ENCODE results near the gene NME9.

The NME9 gene

GRCh38 chr3:138363322-138363721 lies 33.7 kb upstream of the NME9 start:
- ChIA-PET CTCF (interaction anchor here (1.4 kb wide), 1 partner anchor 11 kb away, joined by 6 read pairs; no protein-coding TSS in a partner anchor), POLR2A (no interaction called here)
- Histone ChIP-seq H3K4me1 (ENCODE audit: control insufficient read depth, insufficient read depth, low read length) (no peaks in the 10 kb centered on the region), H3K4me3 (ENCODE audit: low read depth, low read length) (no peak overlapping the region), H3K27ac (ENCODE audit: extremely low read depth, low read depth, low read length) (no peak overlapping the region), H3K9me3 (ENCODE audit: control insufficient read depth, insufficient read depth, low read depth, low read length) (no peaks in the 10 kb centered on the region), H3K36me3 (ENCODE audit: control insufficient read depth in 2 of 2, insufficient read depth in 1 of 2, low read length in 2 of 2) (no peaks in the 10 kb centered on the region)
- TF ChIP-seq KLF16 (tag by site-specific recombination; IDR thresholded peaks at IDR 0.05), result no peak
- no peak for TF ChIP-seq RBAK (tag by site-specific recombination; IDR thresholded peaks at IDR 0.05)
- TF ChIP-seq, protein P1, sequence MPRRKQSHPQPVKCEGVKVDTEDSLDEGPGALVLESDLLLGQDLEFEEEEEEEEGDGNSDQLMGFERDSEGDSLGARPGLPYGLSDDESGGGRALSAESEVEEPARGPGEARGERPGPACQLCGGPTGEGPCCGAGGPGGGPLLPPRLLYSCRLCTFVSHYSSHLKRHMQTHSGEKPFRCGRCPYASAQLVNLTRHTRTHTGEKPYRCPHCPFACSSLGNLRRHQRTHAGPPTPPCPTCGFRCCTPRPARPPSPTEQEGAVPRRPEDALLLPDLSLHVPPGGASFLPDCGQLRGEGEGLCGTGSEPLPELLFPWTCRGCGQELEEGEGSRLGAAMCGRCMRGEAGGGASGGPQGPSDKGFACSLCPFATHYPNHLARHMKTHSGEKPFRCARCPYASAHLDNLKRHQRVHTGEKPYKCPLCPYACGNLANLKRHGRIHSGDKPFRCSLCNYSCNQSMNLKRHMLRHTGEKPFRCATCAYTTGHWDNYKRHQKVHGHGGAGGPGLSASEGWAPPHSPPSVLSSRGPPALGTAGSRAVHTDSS (tag by site-specific recombination; IDR thresholded peaks at IDR 0.05), result no peak
- TF ChIP-seq ZNF560 (tag by site-specific recombination; IDR thresholded peaks at IDR 0.05; ENCODE audit: borderline replicate concordance), result no peak
- TF ChIP-seq, protein P2, sequence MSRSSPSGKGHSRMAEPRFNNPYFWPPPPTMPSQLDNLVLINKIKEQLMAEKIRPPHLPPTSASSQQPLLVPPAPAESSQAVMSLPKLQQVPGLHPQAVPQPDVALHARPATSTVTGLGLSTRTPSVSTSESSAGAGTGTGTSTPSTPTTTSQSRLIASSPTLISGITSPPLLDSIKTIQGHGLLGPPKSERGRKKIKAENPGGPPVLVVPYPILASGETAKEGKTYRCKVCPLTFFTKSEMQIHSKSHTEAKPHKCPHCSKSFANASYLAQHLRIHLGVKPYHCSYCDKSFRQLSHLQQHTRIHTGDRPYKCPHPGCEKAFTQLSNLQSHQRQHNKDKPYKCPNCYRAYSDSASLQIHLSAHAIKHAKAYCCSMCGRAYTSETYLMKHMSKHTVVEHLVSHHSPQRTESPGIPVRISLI (tag by site-specific recombination; IDR thresholded peaks at IDR 0.05), result no peak
- no peak for TF ChIP-seq ZFP69B (tag by site-specific recombination; IDR thresholded peaks at IDR 0.05)
- TF ChIP-seq ZNF391 (tag by site-specific recombination; IDR thresholded peaks at IDR 0.05; ENCODE audit: borderline replicate concordance, low read depth), result no peak
- TF ChIP-seq, protein P3, sequence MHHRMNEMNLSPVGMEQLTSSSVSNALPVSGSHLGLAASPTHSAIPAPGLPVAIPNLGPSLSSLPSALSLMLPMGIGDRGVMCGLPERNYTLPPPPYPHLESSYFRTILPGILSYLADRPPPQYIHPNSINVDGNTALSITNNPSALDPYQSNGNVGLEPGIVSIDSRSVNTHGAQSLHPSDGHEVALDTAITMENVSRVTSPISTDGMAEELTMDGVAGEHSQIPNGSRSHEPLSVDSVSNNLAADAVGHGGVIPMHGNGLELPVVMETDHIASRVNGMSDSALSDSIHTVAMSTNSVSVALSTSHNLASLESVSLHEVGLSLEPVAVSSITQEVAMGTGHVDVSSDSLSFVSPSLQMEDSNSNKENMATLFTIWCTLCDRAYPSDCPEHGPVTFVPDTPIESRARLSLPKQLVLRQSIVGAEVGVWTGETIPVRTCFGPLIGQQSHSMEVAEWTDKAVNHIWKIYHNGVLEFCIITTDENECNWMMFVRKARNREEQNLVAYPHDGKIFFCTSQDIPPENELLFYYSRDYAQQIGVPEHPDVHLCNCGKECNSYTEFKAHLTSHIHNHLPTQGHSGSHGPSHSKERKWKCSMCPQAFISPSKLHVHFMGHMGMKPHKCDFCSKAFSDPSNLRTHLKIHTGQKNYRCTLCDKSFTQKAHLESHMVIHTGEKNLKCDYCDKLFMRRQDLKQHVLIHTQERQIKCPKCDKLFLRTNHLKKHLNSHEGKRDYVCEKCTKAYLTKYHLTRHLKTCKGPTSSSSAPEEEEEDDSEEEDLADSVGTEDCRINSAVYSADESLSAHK (tag by site-specific recombination; IDR thresholded peaks at IDR 0.05), result no peak
- TF ChIP-seq ZNF843 (tag by site-specific recombination; IDR thresholded peaks at IDR 0.05), result no peak
- TF ChIP-seq ZNF449 (tag by site-specific recombination; IDR thresholded peaks at IDR 0.05), result no peak
- no peak for TF ChIP-seq KLF1 (tag by site-specific recombination; IDR thresholded peaks at IDR 0.05)
- no peak for TF ChIP-seq GFI1B (tag by site-specific recombination; IDR thresholded peaks at IDR 0.05)
- no peak for TF ChIP-seq PBX3 (CRISPR knock-in tag; IDR thresholded peaks at IDR 0.05)
- TF ChIP-seq WT1 (tag by site-specific recombination; IDR thresholded peaks at IDR 0.05), result no peak
- no peak for TF ChIP-seq ZFHX2 (tag by site-specific recombination; conservative IDR thresholded peaks at IDR 0.05)
- TF ChIP-seq ZNF610 (tag by site-specific recombination; IDR thresholded peaks at IDR 0.05; ENCODE audit: borderline replicate concordance), result no peak
- no peak for TF ChIP-seq ZNF10 (tag by site-specific recombination; IDR thresholded peaks at IDR 0.05)
- TF ChIP-seq ZNF302 (tag by site-specific recombination; IDR thresholded peaks at IDR 0.05; ENCODE audit: low read depth), result no peak
- TF ChIP-seq ZNF404 (tag by site-specific recombination; IDR thresholded peaks at IDR 0.05), result no peak
